HCT116 (cell line): ENCODE measurements around the gene CCDC88C. TPM values are rescaled to one million over a fixed set of nuclear protein-coding genes. Genes with fewer than 3 reads are reported as not detected.

ENCODE experiments used
- ATAC-seq: fragments of 200-7000 bp; cut with Tn5 transposase; 2 replicates; pipeline ENCODE4 v1.9.1; 2020; ENCODE audit warnings: mild to moderate bottlenecking, moderate library complexity
- BruUV-seq: library from RNA; stranded (reverse); fragments of 400-500 nt; replicated peaks from 2 replicates; lab custom pipeline; 2021; lab: Mats Ljungman, UMichigan
- CTCF ChIA-PET: fragments of 300-600 bp; sonication (Branson Sonifier 250); formaldehyde crosslinking; loops from one replicate; lab custom pipeline; 2021; ENCODE audit warnings: antibody characterized with exemption; lab: Charles Lee
- POLR2A ChIA-PET: fragments of 300-600, 350-600 bp; sonication (Branson Sonifier 250); formaldehyde crosslinking; loops from one replicate; lab custom pipeline; 2021; ENCODE audit warnings: antibody characterized with exemption; lab: Charles Lee
- RAD21 ChIA-PET, 2 experiments: fragments of 300-600 bp; sonication (Branson Sonifier 250); formaldehyde crosslinking; loops; one replicate each; lab custom pipeline; 2023; ENCODE audit warnings: low total read pairs in 2 of 2; ENCODE audit not compliant: uncharacterized antibody in 2 of 2, unreplicated experiment in 2 of 2, low non-redundant PET in 1 of 2; lab: Charles Lee
- DNase-seq: peaks from one replicate; pipeline ENCODE4 v3.0.0-alpha.2; 2010; ENCODE audit warnings: low read depth, low spot score
- H2AFZ ChIP-seq: fragments of 200-600 bp; shearing (Covaris generic), sonication (generic); 2 replicates; pipeline ENCODE4 v1.6.1; 2017; ENCODE audit warnings: low read depth, mixed run types, mixed read lengths, antibody characterized with exemption, low read length; ENCODE audit not compliant: poor library complexity, severe bottlenecking
- H3K27ac ChIP-seq: 2 replicates; pipeline ENCODE4 v1.5.1; 2012; ENCODE audit warnings: low read depth, low read length
- H3K27me3 ChIP-seq: fragments of 200-600 bp; sonication (generic); 2 replicates; pipeline ENCODE4 v1.6.1; 2016; ENCODE audit warnings: mixed run types, low read length, mixed read lengths; ENCODE audit not compliant: insufficient read depth
- H3K36me3 ChIP-seq, 2 experiments: fragments of 200-500 bp in 1 of 2; fragments of 200-600 bp in 1 of 2; sonication (Bioruptor generic) in 1 of 2; sonication (generic) in 1 of 2; 2 replicates each; pipeline versions ENCODE4 v1.5.1 to v1.6.1; 2014 to 2016; ENCODE audit warnings: low read length in 2 of 2, inconsistent platforms in 1 of 2, mixed read lengths in 1 of 2, mixed run types in 1 of 2; ENCODE audit not compliant: insufficient read depth in 2 of 2, control insufficient read depth in 1 of 2
- H3K4me1 ChIP-seq, 2 experiments: fragments of 200-600 bp in 1 of 2; sonication (generic) in 1 of 2; 2 replicates each; pipeline versions ENCODE4 v1.5.1 to v1.6.1; 2012 to 2017; ENCODE audit warnings: low read length in 2 of 2, inconsistent platforms in 1 of 2, mild to moderate bottlenecking in 1 of 2, mixed read lengths in 1 of 2, mixed run types in 1 of 2, moderate library complexity in 1 of 2; ENCODE audit not compliant: insufficient read depth in 2 of 2, control insufficient read depth in 1 of 2
- H3K4me2 ChIP-seq: fragments of 200-600 bp; sonication (generic); 2 replicates; pipeline ENCODE4 v1.6.1; 2017; ENCODE audit warnings: mixed run types, low read length, mixed read lengths
- H3K4me3 ChIP-seq, 2 experiments: fragments of 200-600 bp in 1 of 2; sonication (generic) in 1 of 2; replicated peaks in 1 of 2; 2 replicates each; pipeline ENCODE4 v1.5.1; 2011 to 2016; ENCODE audit warnings: low read length in 2 of 2, control low read depth in 1 of 2, low read depth in 1 of 2, mild to moderate bottlenecking in 1 of 2, mixed read lengths in 1 of 2, mixed run types in 1 of 2
- H3K79me2 ChIP-seq: fragments of 200-600 bp; sonication (generic); 2 replicates; pipeline ENCODE4 v1.6.1; 2017; ENCODE audit warnings: mild to moderate bottlenecking, mixed run types, low read length, moderate library complexity, mixed read lengths; ENCODE audit not compliant: insufficient read depth
- H3K9ac ChIP-seq: fragments of 200-600 bp; sonication (generic); 2 replicates; pipeline ENCODE4 v1.6.1; 2016; ENCODE audit warnings: low read length, mixed read lengths
- H3K9me2 ChIP-seq: fragments of 200-600 bp; sonication (generic), shearing (Covaris generic); 2 replicates; pipeline ENCODE4 v1.6.1; 2017; ENCODE audit warnings: mixed run types, mild to moderate bottlenecking, moderate library complexity; ENCODE audit not compliant: insufficient read depth
- H3K9me3 ChIP-seq, 2 experiments: fragments of 200-500 bp in 1 of 2; fragments of 200-600 bp in 1 of 2; sonication (Bioruptor generic) in 1 of 2; sonication (generic) in 1 of 2; 2 replicates each; pipeline ENCODE4 v1.6.1; 2014 to 2017; ENCODE audit warnings: low read length in 2 of 2, mixed read lengths in 2 of 2, inconsistent platforms in 1 of 2, low read depth in 1 of 2, mild to moderate bottlenecking in 1 of 2, mixed run types in 1 of 2, moderate library complexity in 1 of 2; ENCODE audit not compliant: control insufficient read depth in 1 of 2, insufficient read depth in 1 of 2
- H4K20me1 ChIP-seq: fragments of 200-600 bp; sonication (generic), shearing (Covaris generic); 2 replicates; pipeline ENCODE4 v1.6.1; 2017; ENCODE audit warnings: mixed run types, mild to moderate bottlenecking, moderate library complexity; ENCODE audit not compliant: insufficient read depth
- CBX3 ChIP-seq: IDR thresholded peaks from 2 replicates; pipeline ENCODE4 v1.6.1; 2012; ENCODE audit warnings: low read depth
- CEBPB ChIP-seq: IDR thresholded peaks from 2 replicates; pipeline ENCODE4 v1.6.1; 2012; ENCODE audit warnings: low read depth
- EZH2 ChIP-seq: fragments of 200-600 bp; sonication (generic); IDR thresholded peaks from 2 replicates; pipeline ENCODE4 v1.6.1; 2017; ENCODE audit warnings: antibody characterized with exemption, mixed run types
- FOSL1 ChIP-seq: IDR thresholded peaks from 2 replicates; pipeline ENCODE4 v1.6.1; 2012; ENCODE audit warnings: low read depth
- POLR2A ChIP-seq: IDR thresholded peaks from 2 replicates; pipeline ENCODE4 v1.7.0; 2011; ENCODE audit warnings: borderline replicate concordance; ENCODE audit not compliant: insufficient read depth, insufficient read length; ENCODE audit errors: extremely low read depth
- POLR2AphosphoS5 ChIP-seq: IDR thresholded peaks from 2 replicates; pipeline ENCODE4 v1.6.1; 2011; ENCODE audit warnings: mild to moderate bottlenecking, low read depth, low read length, moderate library complexity
- RAD21 ChIP-seq: IDR thresholded peaks from 2 replicates; pipeline ENCODE4 v1.6.1; 2012; ENCODE audit warnings: low read depth, mild to moderate bottlenecking
- SIN3A ChIP-seq: IDR thresholded peaks from 2 replicates; pipeline ENCODE4 v1.6.1; 2012; ENCODE audit warnings: low read depth
- TCF7L2 ChIP-seq: IDR thresholded peaks from 2 replicates; pipeline ENCODE4 v1.7.0; 2011; ENCODE audit warnings: borderline replicate concordance, inconsistent platforms; ENCODE audit not compliant: insufficient read depth, insufficient read length; ENCODE audit errors: extremely low read depth
- YY1 ChIP-seq: IDR thresholded peaks from 2 replicates; pipeline ENCODE4 v1.6.1; 2011; ENCODE audit warnings: low read length, low read depth, moderate library complexity, mild to moderate bottlenecking; ENCODE audit not compliant: insufficient replicate concordance; ENCODE audit errors: extremely low read depth
- ZNF274 ChIP-seq: fragments of 200-500 bp; sonication (Bioruptor generic); IDR thresholded peaks from 2 replicates; pipeline ENCODE4 v1.6.1; 2014; ENCODE audit warnings: mild to moderate bottlenecking, low read depth, low read length, inconsistent platforms
- intact Hi-C: fragments of 100-400 bp; cut with micrococcal nuclease; formaldehyde crosslinking; loops from 2 replicates; pipeline ENCODE4 v1.10.0; 2022
- total RNA-seq: library from RNA; stranded (reverse); gene quantifications from one replicate; pipeline ENCODE4 v1.2.1, GENCODE V29; 2021; ENCODE audit not compliant: unreplicated experiment
- TF ChIP-seq, protein P1 (sequence below): IDR thresholded peaks from 2 replicates; pipeline ENCODE4 v1.6.1; 2011; ENCODE audit warnings: mild to moderate bottlenecking, low read length, moderate library complexity; ENCODE audit not compliant: insufficient replicate concordance; ENCODE audit errors: extremely low read depth
- TF ChIP-seq, protein P2 (sequence below): IDR thresholded peaks from 2 replicates; pipeline ENCODE4 v1.6.1; 2012; ENCODE audit warnings: low read depth
- TF ChIP-seq, protein P3 (sequence below): IDR thresholded peaks from 2 replicates; pipeline ENCODE4 v1.6.1; 2012
- TF ChIP-seq, protein P4 (sequence below), 3 experiments: fragments of 200-600 bp in 1 of 3; sonication (generic) in 1 of 3; IDR thresholded peaks in 2 of 3; conservative IDR thresholded peaks in 1 of 3; 2 replicates each; pipeline ENCODE4 v1.5.1; 2012 to 2017; ENCODE audit warnings: low read depth in 2 of 3, low read length in 2 of 3, antibody characterized with exemption in 1 of 3, borderline replicate concordance in 1 of 3, control low read depth in 1 of 3, mild to moderate bottlenecking in 1 of 3, mixed read lengths in 1 of 3, mixed run types in 1 of 3, moderate library complexity in 1 of 3; ENCODE audit not compliant: insufficient read depth in 1 of 3

The CCDC88C gene
- total RNA-seq, 1 experiment from 2014 or later, result 20.8 TPM

DNA sequence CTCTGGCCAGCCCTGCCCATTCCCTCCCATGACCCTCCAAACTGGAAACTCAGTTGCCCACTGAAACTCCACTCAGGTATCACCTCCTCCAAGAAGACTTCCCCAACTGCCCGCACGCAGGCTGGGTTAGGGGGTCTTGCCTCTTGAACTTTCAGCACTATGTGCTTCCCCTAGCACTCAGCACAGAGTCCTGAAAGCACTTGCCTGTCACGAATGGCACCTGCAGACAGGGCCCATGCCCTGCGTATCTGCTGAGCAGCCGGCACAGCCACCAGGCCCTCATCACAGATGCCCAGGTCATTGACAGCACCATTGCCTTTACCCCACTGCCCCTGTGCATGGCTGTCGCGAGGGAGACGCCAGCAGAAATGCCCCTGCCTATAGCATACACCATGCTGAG lies 11.2 kb downstream of the CCDC88C start:
- Histone ChIP-seq H4K20me1 (no peaks in the 10 kb centered on the region), H3K79me2 (peaks cover 19% of the 10 kb centered on the region), H3K27me3 (no peaks in the 10 kb centered on the region), H3K36me3 (peaks cover 2 to 6% of the 10 kb centered on the region in 2 experiments; a peak in 1 of 4 replicates), H3K9me2 (no peaks in the 10 kb centered on the region), H2AFZ (no peak overlapping the region), H3K4me2 (no peak overlapping the region), H3K9me3 (no peaks in the 10 kb centered on the region), H3K27ac (no peak overlapping the region), H3K9ac (no peak overlapping the region), H3K4me1 (no peaks in the 10 kb centered on the region), H3K4me3 (no peak overlapping the region)
- no peak for TF ChIP-seq EZH2
- no peak for TF ChIP-seq ZNF274
- no peak for TF ChIP-seq SIN3A
- no peak for TF ChIP-seq FOSL1
- TF ChIP-seq, protein P1, sequence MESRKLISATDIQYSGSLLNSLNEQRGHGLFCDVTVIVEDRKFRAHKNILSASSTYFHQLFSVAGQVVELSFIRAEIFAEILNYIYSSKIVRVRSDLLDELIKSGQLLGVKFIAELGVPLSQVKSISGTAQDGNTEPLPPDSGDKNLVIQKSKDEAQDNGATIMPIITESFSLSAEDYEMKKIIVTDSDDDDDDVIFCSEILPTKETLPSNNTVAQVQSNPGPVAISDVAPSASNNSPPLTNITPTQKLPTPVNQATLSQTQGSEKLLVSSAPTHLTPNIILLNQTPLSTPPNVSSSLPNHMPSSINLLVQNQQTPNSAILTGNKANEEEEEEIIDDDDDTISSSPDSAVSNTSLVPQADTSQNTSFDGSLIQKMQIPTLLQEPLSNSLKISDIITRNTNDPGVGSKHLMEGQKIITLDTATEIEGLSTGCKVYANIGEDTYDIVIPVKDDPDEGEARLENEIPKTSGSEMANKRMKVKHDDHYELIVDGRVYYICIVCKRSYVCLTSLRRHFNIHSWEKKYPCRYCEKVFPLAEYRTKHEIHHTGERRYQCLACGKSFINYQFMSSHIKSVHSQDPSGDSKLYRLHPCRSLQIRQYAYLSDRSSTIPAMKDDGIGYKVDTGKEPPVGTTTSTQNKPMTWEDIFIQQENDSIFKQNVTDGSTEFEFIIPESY, result no peak
- no peak for TF ChIP-seq YY1
- TF ChIP-seq, protein P2, sequence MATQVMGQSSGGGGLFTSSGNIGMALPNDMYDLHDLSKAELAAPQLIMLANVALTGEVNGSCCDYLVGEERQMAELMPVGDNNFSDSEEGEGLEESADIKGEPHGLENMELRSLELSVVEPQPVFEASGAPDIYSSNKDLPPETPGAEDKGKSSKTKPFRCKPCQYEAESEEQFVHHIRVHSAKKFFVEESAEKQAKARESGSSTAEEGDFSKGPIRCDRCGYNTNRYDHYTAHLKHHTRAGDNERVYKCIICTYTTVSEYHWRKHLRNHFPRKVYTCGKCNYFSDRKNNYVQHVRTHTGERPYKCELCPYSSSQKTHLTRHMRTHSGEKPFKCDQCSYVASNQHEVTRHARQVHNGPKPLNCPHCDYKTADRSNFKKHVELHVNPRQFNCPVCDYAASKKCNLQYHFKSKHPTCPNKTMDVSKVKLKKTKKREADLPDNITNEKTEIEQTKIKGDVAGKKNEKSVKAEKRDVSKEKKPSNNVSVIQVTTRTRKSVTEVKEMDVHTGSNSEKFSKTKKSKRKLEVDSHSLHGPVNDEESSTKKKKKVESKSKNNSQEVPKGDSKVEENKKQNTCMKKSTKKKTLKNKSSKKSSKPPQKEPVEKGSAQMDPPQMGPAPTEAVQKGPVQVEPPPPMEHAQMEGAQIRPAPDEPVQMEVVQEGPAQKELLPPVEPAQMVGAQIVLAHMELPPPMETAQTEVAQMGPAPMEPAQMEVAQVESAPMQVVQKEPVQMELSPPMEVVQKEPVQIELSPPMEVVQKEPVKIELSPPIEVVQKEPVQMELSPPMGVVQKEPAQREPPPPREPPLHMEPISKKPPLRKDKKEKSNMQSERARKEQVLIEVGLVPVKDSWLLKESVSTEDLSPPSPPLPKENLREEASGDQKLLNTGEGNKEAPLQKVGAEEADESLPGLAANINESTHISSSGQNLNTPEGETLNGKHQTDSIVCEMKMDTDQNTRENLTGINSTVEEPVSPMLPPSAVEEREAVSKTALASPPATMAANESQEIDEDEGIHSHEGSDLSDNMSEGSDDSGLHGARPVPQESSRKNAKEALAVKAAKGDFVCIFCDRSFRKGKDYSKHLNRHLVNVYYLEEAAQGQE, result no peak
- no peak for TF ChIP-seq CEBPB
- TF ChIP-seq POLR2A, result no peak
- TF ChIP-seq CBX3, result no peak
- TF ChIP-seq RAD21, result no peak
- no peak for TF ChIP-seq POLR2AphosphoS5
- TF ChIP-seq, protein P3, sequence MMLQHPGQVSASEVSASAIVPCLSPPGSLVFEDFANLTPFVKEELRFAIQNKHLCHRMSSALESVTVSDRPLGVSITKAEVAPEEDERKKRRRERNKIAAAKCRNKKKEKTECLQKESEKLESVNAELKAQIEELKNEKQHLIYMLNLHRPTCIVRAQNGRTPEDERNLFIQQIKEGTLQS, result no peak
- no peak for TF ChIP-seq TCF7L2
- TF ChIP-seq, protein P4, sequence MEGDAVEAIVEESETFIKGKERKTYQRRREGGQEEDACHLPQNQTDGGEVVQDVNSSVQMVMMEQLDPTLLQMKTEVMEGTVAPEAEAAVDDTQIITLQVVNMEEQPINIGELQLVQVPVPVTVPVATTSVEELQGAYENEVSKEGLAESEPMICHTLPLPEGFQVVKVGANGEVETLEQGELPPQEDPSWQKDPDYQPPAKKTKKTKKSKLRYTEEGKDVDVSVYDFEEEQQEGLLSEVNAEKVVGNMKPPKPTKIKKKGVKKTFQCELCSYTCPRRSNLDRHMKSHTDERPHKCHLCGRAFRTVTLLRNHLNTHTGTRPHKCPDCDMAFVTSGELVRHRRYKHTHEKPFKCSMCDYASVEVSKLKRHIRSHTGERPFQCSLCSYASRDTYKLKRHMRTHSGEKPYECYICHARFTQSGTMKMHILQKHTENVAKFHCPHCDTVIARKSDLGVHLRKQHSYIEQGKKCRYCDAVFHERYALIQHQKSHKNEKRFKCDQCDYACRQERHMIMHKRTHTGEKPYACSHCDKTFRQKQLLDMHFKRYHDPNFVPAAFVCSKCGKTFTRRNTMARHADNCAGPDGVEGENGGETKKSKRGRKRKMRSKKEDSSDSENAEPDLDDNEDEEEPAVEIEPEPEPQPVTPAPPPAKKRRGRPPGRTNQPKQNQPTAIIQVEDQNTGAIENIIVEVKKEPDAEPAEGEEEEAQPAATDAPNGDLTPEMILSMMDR (IDR thresholded peaks at IDR 0.05 in 2 of 3, conservative IDR thresholded peaks at IDR 0.05 in 1 of 3; ENCODE audit: borderline replicate concordance in 1 of 3, insufficient read depth in 1 of 3, low read depth in 2 of 3, low read length in 2 of 3), result no peak
- intact Hi-C loops, result no loop called here
- no TSS peak for BruUV-seq
- ChIA-PET RAD21 (no interaction called here), CTCF (no interaction called here), POLR2A (no interaction called here)
- no peak for ATAC-seq
- no peak for DNase-seq
